OCI-LY3 (cell line): ENCODE measurements around the gene KDM4C.

Experiments used
- EZH2phosphoT487 ChIP-seq: fragments of 200-600 bp; shearing (Covaris generic); IDR thresholded peaks from 2 replicates; pipeline ENCODE4 v1.6.1; 2018; ENCODE audit warnings: antibody characterized with exemption, mixed run types, low read depth
- TF ChIP-seq, protein P1 (sequence below): fragments of 200-600, 300-600 bp; sonication (generic); IDR thresholded peaks from 2 replicates; pipeline ENCODE4 v1.5.1; 2014; ENCODE audit warnings: antibody characterized with exemption, low read length, low read depth

DNA sequence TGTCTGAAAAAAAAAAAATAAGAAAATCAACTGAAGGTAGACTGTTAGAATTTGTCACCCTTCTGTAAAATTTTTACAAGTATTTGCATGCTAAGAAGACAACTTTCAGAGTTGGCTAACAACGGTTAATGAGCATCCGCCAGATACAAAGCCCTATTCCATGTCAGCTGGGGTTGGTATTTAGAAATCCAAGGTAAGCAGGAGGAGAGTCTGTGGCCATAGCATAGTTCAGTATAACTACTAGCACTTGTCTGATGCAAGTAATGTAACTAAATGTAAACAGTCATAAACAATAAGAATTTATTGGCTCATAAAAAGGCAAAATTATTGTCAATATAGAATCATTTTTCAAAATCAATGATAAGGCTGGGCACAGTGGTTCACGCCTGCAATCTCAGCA, 45.7 kb upstream of the KDM4C start:
- TF ChIP-seq, protein P1, sequence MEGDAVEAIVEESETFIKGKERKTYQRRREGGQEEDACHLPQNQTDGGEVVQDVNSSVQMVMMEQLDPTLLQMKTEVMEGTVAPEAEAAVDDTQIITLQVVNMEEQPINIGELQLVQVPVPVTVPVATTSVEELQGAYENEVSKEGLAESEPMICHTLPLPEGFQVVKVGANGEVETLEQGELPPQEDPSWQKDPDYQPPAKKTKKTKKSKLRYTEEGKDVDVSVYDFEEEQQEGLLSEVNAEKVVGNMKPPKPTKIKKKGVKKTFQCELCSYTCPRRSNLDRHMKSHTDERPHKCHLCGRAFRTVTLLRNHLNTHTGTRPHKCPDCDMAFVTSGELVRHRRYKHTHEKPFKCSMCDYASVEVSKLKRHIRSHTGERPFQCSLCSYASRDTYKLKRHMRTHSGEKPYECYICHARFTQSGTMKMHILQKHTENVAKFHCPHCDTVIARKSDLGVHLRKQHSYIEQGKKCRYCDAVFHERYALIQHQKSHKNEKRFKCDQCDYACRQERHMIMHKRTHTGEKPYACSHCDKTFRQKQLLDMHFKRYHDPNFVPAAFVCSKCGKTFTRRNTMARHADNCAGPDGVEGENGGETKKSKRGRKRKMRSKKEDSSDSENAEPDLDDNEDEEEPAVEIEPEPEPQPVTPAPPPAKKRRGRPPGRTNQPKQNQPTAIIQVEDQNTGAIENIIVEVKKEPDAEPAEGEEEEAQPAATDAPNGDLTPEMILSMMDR = no peak
- TF ChIP-seq EZH2phosphoT487 = no peak
